Measurements from ENCODE around the gene C17orf114.

Gene C17orf114

DNA sequence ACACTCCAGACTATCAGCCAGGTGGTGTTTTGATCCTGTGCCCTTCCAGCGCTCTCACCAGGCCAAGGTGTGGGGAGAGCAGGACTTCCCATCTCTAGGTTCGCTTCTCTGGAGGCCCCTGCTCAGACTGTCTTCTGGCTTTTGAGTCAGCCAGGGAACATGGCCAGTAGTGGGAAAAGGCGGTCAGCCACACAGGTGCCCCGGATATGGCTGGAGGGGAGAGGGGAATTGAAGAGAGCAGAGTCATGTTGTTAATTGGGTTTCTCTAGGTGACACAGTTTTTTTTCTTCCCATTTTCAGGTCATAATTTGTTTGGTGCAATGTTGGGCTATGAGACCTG is 32.5 kb upstream of the C17orf114 start:
- peak overlapping the region; percentile 78 for H3K27ac ChIP-seq
- TF ChIP-seq, protein P1, sequence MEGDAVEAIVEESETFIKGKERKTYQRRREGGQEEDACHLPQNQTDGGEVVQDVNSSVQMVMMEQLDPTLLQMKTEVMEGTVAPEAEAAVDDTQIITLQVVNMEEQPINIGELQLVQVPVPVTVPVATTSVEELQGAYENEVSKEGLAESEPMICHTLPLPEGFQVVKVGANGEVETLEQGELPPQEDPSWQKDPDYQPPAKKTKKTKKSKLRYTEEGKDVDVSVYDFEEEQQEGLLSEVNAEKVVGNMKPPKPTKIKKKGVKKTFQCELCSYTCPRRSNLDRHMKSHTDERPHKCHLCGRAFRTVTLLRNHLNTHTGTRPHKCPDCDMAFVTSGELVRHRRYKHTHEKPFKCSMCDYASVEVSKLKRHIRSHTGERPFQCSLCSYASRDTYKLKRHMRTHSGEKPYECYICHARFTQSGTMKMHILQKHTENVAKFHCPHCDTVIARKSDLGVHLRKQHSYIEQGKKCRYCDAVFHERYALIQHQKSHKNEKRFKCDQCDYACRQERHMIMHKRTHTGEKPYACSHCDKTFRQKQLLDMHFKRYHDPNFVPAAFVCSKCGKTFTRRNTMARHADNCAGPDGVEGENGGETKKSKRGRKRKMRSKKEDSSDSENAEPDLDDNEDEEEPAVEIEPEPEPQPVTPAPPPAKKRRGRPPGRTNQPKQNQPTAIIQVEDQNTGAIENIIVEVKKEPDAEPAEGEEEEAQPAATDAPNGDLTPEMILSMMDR (conservative IDR thresholded peaks at IDR 0.05): no peak

DNA sequence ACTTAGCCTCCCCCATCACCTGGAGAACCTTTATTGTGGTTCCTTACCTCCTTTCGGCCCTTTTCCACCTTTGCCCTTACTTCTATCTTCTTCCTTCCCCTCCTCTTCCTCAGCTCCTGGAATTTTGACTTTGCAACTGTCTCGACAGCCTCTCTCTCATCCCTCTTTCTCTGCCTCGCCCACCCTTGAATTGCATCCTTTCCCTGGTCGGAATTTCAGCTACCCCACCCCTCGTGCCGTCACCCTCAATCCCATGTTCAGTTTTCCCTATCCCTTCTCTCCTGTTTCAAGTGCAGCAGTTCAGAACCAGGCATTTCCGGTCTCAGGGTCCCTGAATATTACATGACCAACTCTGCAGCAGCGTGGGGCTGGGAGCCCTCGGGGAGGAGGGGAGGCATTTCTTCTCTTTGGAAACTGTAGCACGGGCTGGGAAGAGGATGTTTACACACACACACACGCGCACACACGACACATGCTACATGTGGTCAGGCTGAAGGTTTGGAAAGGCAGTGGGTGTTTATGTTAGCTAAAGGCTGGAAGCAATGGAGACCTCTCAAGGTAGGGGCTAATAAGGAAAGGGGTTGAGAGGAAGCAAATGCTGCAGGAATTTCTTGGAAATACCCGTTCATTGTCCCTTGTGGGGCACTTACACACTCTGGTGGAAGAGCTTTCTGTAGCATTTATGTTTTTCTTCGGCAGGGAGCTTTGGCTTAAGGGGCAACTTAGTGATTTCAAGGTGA is 32.0 kb upstream of the C17orf114 start:
- H3K27ac ChIP-seq: peak overlapping the region; percentile 78
- TF ChIP-seq, protein P1 (conservative IDR thresholded peaks at IDR 0.05): no peak

DNA sequence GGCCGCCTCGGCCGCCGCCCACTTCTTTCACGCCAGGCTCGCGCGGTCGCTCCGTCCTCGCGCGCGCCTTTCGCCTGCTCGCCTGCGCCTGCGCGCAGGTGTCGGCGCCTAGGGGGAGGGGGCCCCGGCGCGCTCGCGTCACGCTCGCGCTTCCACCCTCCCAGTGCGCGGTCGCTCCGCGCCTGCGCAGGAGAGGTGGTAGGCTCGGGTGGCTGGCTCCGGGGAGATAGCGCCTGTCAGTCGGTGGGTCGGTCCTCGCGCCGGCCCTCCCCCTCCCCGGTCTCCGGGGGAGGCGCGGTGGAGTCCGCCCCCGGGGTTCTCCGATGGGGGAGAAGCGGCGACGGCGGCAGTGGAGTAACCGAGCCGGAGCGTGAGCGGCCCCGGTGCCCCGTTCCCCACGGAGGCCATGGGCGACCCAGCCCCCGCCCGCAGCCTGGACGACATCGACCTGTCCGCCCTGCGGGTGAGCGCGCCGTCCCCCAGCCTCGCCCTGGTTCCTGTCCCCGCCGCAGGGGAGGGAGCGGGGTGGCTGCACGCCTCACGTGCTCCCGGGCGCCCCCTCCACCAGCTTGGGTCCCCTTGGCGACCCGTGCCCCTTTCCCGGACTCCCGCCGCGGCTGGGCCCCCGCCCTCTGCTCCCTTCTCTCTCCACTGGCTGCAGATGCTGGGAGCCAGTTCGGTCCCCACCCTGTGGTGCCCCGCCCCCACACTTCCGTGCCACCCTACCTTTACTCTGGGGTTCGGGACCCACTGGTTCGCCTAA is 31.2 kb upstream of the C17orf114 start, which contains the start of gene MINK1:
MINK1 (plus strand) TSS at position 163 of the 763 bp plus-strand sequence; CDS start at position 407, 244 bp downstream.
- peak within 1 kb of the TSS; percentile 78 for H3K27ac ChIP-seq
- TF ChIP-seq, protein P1 (conservative IDR thresholded peaks at IDR 0.05): no peak

DNA sequence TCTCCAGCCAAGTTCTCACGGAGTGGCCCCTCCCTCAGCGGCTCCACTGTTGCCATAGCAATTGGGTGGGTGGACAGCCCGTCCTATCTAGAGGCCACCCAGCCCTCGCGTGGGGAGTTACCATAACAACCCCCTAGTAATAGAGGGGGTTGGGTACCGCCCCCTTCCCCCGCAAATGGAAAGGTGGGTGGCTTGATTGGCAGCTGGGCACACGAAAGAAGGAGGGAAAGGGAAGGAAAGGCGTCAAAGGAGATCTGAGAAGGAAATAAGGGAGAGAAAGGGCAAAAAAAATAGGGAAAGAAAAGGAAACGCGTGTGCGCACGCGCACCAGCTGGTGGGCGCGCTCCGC is 30.7 kb upstream of the C17orf114 start:
- H3K27ac ChIP-seq: peak overlapping the region; percentile 78

DNA sequence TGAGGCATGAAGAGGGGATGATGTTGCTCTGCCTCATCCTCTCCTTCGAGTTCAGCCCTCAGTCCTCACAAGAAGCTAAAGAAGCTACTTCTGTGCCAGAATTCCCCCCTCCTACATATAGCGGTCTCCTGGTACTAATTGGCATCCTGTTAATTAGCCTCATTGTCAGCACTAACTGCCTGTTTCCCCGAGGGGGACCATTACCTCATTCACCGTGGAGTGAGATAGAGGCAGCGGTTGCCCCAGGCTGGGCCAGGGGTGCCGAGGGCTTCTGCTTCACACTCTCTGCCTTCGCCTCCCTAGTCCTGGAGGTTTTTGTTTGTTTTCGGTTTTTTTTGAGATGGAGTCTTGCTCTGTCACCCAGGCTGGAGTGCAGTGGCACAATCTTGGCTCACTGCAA is 25.3 kb upstream of the C17orf114 start:
- H3K27ac ChIP-seq: no peak overlapping the region
- TF ChIP-seq, protein P1 (conservative IDR thresholded peaks at IDR 0.05): no peak

DNA sequence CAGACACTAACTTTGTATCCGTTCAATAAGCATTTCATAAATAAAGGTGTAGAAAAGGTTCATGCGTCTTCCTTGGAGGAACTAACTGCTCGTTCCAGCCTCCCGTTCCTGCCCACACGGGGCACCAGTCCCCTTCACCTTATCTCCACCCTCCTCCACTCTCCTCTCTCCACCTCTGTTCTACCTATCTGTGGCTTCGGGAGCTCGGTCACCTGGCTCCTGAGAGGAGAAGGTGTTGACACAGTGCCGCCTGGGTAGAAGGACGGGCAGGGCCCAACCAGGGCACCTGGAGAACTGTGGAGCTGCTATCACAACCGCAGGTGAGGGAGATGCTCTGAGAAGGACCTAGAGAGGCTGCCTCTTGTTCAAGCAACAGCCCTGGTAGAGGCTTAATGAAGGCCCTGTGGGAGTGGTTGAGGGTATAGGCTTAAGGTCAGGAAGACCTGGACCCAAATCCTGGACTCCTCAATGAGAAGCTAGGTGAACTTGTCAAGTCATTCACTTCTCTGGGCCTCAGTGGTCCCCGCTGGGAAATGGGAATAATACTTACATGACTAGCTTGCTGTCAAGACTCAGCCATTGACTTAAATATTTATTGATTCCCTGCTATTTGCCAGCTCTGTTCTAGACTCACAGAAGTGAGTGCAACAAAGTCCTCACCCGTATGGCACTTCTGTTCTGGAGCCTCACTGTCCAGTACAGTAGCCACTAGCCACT is 21.4 kb upstream of the C17orf114 start:
- H3K27ac ChIP-seq: no peak overlapping the region
- TF ChIP-seq, protein P1 (conservative IDR thresholded peaks at IDR 0.05): no peak

DNA sequence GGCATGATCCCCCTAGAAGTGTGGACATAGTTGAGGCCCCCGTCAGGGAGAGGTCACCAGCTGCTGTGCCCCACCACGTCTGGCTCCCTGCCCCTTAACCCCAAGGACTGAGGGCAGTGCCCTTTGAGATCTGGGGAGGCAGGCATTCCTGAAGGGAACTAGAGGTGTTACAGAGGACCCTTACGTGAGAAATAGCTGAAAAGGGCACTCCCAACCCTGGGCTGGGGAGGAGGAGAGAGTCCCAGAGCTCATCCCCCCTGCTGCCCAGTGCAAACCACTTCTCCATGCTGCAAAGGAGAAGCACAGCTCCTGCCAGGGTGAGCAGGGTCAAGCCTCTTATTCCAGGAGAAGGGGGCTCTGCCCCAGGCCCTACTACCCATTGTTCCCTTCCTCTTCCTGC is 20.7 kb upstream of the C17orf114 start:
- TF ChIP-seq, protein P1 (conservative IDR thresholded peaks at IDR 0.05): no peak
- H3K27ac ChIP-seq: no peak overlapping the region
